Transverse colon (tissue), 4 donors: ENCODE data around the gene TANGO2.

ENCODE experiments used
- POLR2A ChIP-seq: fragments of 450-650 bp; IDR thresholded peaks from one replicate; pipeline ENCODE4 v1.6.1; 2016; ENCODE audit warnings: antibody characterized with exemption, mild to moderate bottlenecking, moderate library complexity
- POLR2AphosphoS5 ChIP-seq, 3 donors: sonication (generic); formaldehyde crosslinking; IDR thresholded peaks; one replicate each; pipeline ENCODE4 v1.6.1; 2016; ENCODE audit warnings: antibody characterized with exemption in 3 of 3
- TF ChIP-seq, protein P1 (sequence below), 5 experiments: fragments of 200-600 bp in 3 of 5; fragments of 450-650 bp in 2 of 5; sonication (generic) in 3 of 5; IDR thresholded peaks; 1 replicate in 2 of 5; 2 replicates in 3 of 5; pipeline ENCODE4 v1.5.1; 2016 to 2017; ENCODE audit warnings: antibody characterized with exemption in 5 of 5, inconsistent platforms in 3 of 5, mild to moderate bottlenecking in 2 of 5, moderate library complexity in 1 of 5

DNA sequence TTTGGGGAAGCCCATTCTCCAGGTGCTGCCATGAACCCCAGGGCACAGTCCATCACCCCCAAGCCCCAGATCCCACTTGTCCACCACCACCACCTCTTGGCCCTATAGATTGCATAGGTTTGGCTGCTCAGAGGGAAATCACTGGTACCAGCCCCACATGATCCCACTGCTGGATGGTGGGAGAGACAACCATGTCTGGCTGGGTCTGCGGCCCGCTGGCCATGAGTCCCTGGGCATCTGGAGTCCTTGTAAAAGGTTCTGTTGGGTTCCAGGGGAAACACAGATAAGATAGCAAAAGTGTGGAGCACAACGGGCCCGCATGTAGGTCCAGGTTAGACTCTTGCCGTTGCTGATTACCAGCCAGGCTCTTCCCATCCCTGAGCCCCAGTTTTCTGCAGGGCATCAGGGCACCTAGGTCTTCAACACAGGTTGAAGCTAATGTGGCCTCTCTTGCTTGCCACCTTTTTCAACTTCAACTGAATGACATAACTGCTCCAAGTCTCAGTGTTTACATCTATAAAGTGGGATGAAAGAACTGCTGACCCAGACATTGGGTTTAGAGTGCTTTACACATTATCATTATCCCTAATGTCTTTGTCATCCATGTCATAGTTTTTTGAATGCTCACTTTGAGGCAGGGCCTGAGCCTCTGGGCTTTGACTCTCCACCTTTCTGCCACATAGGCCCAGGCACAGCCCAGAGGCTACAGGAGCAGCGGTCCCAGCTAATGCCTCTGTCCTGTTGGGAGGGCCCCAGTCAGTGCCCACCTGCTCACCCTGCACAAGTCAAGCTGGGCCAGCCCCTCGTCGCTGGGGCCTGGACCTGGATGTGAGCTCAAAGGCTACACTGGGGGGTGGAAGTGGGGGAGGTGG lies 1.0 kb upstream of the TANGO2 start:
- TF ChIP-seq POLR2A (no peak), POLR2AphosphoS5 (IDR thresholded peaks at IDR 0.05) (no peak)
- TF ChIP-seq, protein P1, sequence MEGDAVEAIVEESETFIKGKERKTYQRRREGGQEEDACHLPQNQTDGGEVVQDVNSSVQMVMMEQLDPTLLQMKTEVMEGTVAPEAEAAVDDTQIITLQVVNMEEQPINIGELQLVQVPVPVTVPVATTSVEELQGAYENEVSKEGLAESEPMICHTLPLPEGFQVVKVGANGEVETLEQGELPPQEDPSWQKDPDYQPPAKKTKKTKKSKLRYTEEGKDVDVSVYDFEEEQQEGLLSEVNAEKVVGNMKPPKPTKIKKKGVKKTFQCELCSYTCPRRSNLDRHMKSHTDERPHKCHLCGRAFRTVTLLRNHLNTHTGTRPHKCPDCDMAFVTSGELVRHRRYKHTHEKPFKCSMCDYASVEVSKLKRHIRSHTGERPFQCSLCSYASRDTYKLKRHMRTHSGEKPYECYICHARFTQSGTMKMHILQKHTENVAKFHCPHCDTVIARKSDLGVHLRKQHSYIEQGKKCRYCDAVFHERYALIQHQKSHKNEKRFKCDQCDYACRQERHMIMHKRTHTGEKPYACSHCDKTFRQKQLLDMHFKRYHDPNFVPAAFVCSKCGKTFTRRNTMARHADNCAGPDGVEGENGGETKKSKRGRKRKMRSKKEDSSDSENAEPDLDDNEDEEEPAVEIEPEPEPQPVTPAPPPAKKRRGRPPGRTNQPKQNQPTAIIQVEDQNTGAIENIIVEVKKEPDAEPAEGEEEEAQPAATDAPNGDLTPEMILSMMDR (IDR thresholded peaks at IDR 0.05): no peak
